Keratinocyte (primary cell): ENCODE measurements around the gene SLC4A2.

ENCODE experiments used
- EZH2 ChIP-seq: IDR thresholded peaks from one replicate; pipeline ENCODE4 v1.6.1; 2012; ENCODE audit warnings: inconsistent platforms, mild to moderate bottlenecking, low read length, moderate library complexity
- TF ChIP-seq, protein P1 (sequence below), 3 experiments: IDR thresholded peaks in 1 of 3; conservative IDR thresholded peaks in 1 of 3; optimal IDR thresholded peaks in 1 of 3; 2 replicates in 2 of 3; 3 replicates in 1 of 3; pipeline versions ENCODE3 to v1.5.1; 2011; ENCODE audit warnings: low read length in 3 of 3, mild to moderate bottlenecking in 3 of 3, moderate library complexity in 2 of 3, control low read depth in 1 of 3, inconsistent platforms in 1 of 3; ENCODE audit not compliant: insufficient read depth in 2 of 3; ENCODE audit errors: extremely low read depth in 1 of 3

GRCh38 chr7:151048911-151049463 lies 10.4 kb upstream of the SLC4A2 start:
- TF ChIP-seq, protein P1, sequence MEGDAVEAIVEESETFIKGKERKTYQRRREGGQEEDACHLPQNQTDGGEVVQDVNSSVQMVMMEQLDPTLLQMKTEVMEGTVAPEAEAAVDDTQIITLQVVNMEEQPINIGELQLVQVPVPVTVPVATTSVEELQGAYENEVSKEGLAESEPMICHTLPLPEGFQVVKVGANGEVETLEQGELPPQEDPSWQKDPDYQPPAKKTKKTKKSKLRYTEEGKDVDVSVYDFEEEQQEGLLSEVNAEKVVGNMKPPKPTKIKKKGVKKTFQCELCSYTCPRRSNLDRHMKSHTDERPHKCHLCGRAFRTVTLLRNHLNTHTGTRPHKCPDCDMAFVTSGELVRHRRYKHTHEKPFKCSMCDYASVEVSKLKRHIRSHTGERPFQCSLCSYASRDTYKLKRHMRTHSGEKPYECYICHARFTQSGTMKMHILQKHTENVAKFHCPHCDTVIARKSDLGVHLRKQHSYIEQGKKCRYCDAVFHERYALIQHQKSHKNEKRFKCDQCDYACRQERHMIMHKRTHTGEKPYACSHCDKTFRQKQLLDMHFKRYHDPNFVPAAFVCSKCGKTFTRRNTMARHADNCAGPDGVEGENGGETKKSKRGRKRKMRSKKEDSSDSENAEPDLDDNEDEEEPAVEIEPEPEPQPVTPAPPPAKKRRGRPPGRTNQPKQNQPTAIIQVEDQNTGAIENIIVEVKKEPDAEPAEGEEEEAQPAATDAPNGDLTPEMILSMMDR (optimal IDR thresholded peaks at IDR 0.05 in 1 of 3, IDR thresholded peaks at IDR 0.05 in 1 of 3, conservative IDR thresholded peaks at IDR 0.05 in 1 of 3; ENCODE audit: extremely low read depth in 1 of 3, insufficient read depth in 2 of 3, low read length in 3 of 3), result no peak
- no peak for TF ChIP-seq EZH2
